Kidney (tissue), 14 donors: ENCODE results near the gene ADARB2. TPM values are rescaled to one million over a fixed set of nuclear protein-coding genes. Genes with fewer than 3 reads are reported as not detected.

Experiments used
- DNase-seq, 5 donors: peaks; one replicate each; pipeline ENCODE4 v3.0.0-alpha.2; 2013 to 2020
- FAIRE-seq: peaks from 2 replicates; lab custom pipeline; 2012; peaks lifted over from hg19 to GRCh38; lab: Jason Lieb, UNC
- H3K27ac ChIP-seq, 2 donors: one replicate each; pipeline ENCODE4 v1.7.0; 2013; ENCODE audit warnings: low read depth in 2 of 2, low read length in 2 of 2, inconsistent platforms in 1 of 2
- H3K27me3 ChIP-seq: one replicate; pipeline ENCODE4 v1.7.1; 2013; ENCODE audit warnings: low read length, inconsistent platforms; ENCODE audit not compliant: control insufficient read depth, insufficient read depth
- H3K36me3 ChIP-seq, 3 donors: one replicate each; pipeline versions ENCODE4 v1.7.0 to v1.7.1; 2013; ENCODE audit warnings: low read length in 3 of 3, control low read depth in 1 of 3, inconsistent platforms in 1 of 3; ENCODE audit not compliant: insufficient read depth in 3 of 3, control insufficient read depth in 2 of 3
- H3K4me1 ChIP-seq, 3 donors: one replicate each; pipeline versions ENCODE4 v1.7.0 to v1.7.1; 2013; ENCODE audit warnings: low read length in 3 of 3, inconsistent platforms in 1 of 3, low read depth in 1 of 3; ENCODE audit not compliant: control insufficient read depth in 2 of 3, insufficient read depth in 2 of 3
- H3K4me3 ChIP-seq, 3 donors: one replicate each; pipeline versions ENCODE4 v1.7.0 to v1.8.1; 2013; ENCODE audit warnings: low read length in 3 of 3, control low read depth in 1 of 3, inconsistent platforms in 1 of 3
- H3K9ac ChIP-seq, 3 donors: one replicate each; pipeline versions ENCODE4 v1.7.0 to v1.7.1; 2013; ENCODE audit warnings: low read length in 3 of 3, control low read depth in 1 of 3, inconsistent platforms in 1 of 3
- H3K9me3 ChIP-seq, 3 donors: one replicate each; pipeline versions ENCODE4 v1.7.0 to v1.7.1; 2013; ENCODE audit warnings: low read length in 3 of 3, control low read depth in 1 of 3, inconsistent platforms in 1 of 3; ENCODE audit not compliant: control insufficient read depth in 2 of 3, insufficient read depth in 1 of 3
- CTCF ChIP-seq: IDR thresholded peaks from 3 replicates; pipeline ENCODE4 v1.5.1; 2012; ENCODE audit warnings: mild to moderate bottlenecking, moderate library complexity, borderline replicate concordance; ENCODE audit not compliant: insufficient read depth; ENCODE audit errors: extremely low read depth
- intact Hi-C: fragments of 100-400 bp; cut with DNase I; formaldehyde crosslinking; loops from one replicate; pipeline ENCODE4 v1.11.1; 2022
- polyA plus RNA-seq: library from polyadenylated mRNA; stranded (reverse); fragments of 350-450 nt; fragmentation: Illumina TruSeq; extraction: RNeasy Lipid Tissue Mini Kit (QIAGEN cat#74804); gene quantifications from one replicate; pipeline ENCODE4 v1.2.3, GENCODE V29; 2014; ENCODE audit warnings: low read depth, low replicate concordance; ENCODE audit not compliant: insufficient read depth
- total RNA-seq: library from RNA; stranded (reverse); fragmentation: NEBNext Ultra II Directional; extraction: Animal tissue kit (Norgen Biotek cat#: 25700); gene quantifications from one replicate; pipeline ENCODE4 v1.2.1, GENCODE V29; 2021
- donor health status: control.
- donor health status: control.
- donor health status: control.
- donor health status: control.
- donor health status: control.
- donor health status: DM: yes; HTN: yes; CAD: no.
- donor health status: Normal renal cell carcinoma (clear cell type).

ADARB2 gene
- total and polyA plus RNA-seq, 2 donors from 2014 or later, result 1.0 to 1.3 TPM

- intact Hi-C loops, result no loop called here
- no peak for TF ChIP-seq CTCF
- Histone ChIP-seq H3K27ac (no peak overlapping the region), H3K27me3 (no peaks in the 10 kb centered on the region), H3K9ac (no peak overlapping the region), H3K9me3 (no peaks in the 10 kb centered on the region), H3K36me3 (no peaks in the 10 kb centered on the region), H3K4me3 (no peak overlapping the region), H3K4me1 (no peaks in the 10 kb centered on the region)
- FAIRE-seq (no peak), DNase-seq (no peak)
Measured at GRCh38 chr10:1299041-1299726, 438.1 kb downstream of the ADARB2 start.

DNA sequence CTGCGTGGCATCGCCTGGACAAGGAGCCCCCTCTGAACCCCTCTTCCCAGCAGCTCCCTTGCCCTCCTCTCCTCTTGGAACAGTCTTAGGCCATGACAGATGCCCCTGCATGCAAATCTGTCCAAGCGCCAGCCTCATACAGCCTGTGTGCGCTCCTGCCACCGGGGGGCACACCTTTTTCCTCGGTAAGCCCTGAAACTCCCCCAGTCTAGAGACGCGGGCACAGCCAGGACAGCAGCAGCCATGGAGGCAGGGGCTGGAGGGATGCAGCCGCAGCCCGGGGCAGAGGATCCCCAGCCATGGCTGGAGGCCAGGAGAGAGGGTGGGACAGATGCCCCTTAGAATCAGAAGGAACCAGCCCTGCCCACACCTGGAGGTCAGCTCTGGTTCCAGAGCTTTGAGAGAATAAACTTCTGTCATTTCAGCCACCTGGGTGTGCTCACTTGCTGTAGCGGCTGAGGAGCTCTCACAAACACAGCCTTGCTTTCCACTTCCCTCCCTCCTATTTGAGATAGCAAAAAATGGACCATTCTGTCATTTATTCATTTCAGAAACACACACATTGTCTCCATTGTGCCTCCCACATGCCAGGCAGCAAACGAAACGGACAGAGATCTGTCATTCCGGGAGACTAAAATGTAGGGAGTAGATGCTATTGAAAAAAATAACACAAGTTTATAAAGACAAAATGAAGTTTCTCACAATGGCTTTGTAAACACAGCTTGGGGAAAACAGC lies 439.6 kb downstream of the ADARB2 start:
- DNase-seq (peak in 2 of 5 donors; percentile 32 to 59), FAIRE-seq (no peak)
- no peak for TF ChIP-seq CTCF
- Histone ChIP-seq H3K27ac (no peak overlapping the region), H3K4me3 (no peak overlapping the region), H3K4me1 (no peaks in the 10 kb centered on the region), H3K9ac (no peak overlapping the region), H3K36me3 (no peaks in the 10 kb centered on the region), H3K9me3 (no peaks in the 10 kb centered on the region), H3K27me3 (no peaks in the 10 kb centered on the region)
- intact Hi-C loops, result no loop called here

DNA sequence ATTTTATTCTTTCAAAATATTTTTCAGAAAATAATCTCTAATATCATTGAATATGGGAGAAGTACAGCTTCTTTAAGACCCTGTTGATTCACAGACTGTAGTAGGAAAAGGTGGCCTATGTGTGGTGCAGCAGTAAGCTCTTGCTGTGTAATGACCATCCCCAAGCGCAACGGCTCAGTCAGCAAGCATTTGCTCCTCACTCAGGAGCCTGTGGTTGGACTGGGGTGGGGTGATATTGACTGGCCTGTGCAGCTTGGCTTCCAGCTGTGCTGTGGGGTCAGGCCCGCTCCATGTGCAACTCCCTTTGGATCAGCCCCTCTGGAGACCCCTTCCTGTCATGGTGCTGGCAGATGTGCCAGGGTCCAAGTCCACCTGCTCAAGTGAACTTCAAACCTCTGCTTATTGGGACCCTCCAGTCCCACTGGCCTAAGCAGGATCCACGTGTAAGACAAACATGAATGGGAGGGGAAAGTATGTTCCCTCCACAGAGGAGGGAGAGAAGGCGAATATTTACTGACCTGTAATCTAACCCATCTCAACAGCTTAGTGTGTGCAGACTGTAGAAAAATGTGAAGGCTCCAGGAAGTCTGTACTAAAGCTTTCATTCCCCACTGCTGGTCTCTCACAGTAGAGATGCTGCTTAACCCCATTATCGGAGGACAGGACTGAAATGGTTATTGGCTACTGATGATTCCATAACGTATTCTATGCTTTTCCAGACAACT lies 441.4 kb downstream of the ADARB2 start:
- Histone ChIP-seq H3K27ac (no peak overlapping the region), H3K36me3 (no peaks in the 10 kb centered on the region), H3K4me1 (no peaks in the 10 kb centered on the region), H3K9me3 (no peaks in the 10 kb centered on the region), H3K9ac (no peak overlapping the region), H3K4me3 (no peak overlapping the region), H3K27me3 (no peaks in the 10 kb centered on the region)
- no peak for FAIRE-seq
- intact Hi-C loops, result no loop called here
- no peak for TF ChIP-seq CTCF
- no peak for DNase-seq
